RWPE1 (cell line): Measurements from ENCODE around the gene APOL2.

Experiments
- CTCF ChIA-PET: fragments of 350-600 bp; sonication (Branson Sonifier 250); formaldehyde crosslinking; extraction: SDS; loops from one replicate; lab custom pipeline; 2021; lab: Yijun Ruan, JAX
- POLR2A ChIA-PET: fragments of 400-600 bp; formaldehyde crosslinking; extraction: SDS; loops from one replicate; lab custom pipeline; 2020; ENCODE audit warnings: antibody characterized with exemption; ENCODE audit not compliant: low non-redundant PET; lab: Yijun Ruan, JAX
- DNase-seq: peaks from one replicate; pipeline ENCODE4 v3.0.0; 2012; ENCODE audit warnings: low spot score
- H3K27ac ChIP-seq: fragments of 450-650 bp; 2 replicates; pipeline ENCODE4 v1.5.1; 2017
- CTCF ChIP-seq: fragments of 450-650 bp; conservative IDR thresholded peaks from 2 replicates; pipeline ENCODE4 v1.5.1; 2017; ENCODE audit warnings: low read depth, mild to moderate bottlenecking

Gene APOL2, protein sequence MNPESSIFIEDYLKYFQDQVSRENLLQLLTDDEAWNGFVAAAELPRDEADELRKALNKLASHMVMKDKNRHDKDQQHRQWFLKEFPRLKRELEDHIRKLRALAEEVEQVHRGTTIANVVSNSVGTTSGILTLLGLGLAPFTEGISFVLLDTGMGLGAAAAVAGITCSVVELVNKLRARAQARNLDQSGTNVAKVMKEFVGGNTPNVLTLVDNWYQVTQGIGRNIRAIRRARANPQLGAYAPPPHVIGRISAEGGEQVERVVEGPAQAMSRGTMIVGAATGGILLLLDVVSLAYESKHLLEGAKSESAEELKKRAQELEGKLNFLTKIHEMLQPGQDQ

GRCh38 chr22:36239401-36240171, at the start of gene APOL2:
APOL2 (minus strand) TSS chr22:36239527; CDS start chr22:36233162, 6,365 bp downstream.
- peak within 1 kb of the TSS; percentile 89 for H3K27ac ChIP-seq
- DNase-seq: peak; percentile 86
- peak; percentile 79 for TF ChIP-seq CTCF
- ChIA-PET CTCF (interaction anchor here (0.5 to 1.2 kb wide), 4 partner anchors 13 to 77 kb away, joined by 3 to 4 read pairs (median 3); partner anchors contain the start of gene APOL1), POLR2A (no interaction called here)

DNA sequence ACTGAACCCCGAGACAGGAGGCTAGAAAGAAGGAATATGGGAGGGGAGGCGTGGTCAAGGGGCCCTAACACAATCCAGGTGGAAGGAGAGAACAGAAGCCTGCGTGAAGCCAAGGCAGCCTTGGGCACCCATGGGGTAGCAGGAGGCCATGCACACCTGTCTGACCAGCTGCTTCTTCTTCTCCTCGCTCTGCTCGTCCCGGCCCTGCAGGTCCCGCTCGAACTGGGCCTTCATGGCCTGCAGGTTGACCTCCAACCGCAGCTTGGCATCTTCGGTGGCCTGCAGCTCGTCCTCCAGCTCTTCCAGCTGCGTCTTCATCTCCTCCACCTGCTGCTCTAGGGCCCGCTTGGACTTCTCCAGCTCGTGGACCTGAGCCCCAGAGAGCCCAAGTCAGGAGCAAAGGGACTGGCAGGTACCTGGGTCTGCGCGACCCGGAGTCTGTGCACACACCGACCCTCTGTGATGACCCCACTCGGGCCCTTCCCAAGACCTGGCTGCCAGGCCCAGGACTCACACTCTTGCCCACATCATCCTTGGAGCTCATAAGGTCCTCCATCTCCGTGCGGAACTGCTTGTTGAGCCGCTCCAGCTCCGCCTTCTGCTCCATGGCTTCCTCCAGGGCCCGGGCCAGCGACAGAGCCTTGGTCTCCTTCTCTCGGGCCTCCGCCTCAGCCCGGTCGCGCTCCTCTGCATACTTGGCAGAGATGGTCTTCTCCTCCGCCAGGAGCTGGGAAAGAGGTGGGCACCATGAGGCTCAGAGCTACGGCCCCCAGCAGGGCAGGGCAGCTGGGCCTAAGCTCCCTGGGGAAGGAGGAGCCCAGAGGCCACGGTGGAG, 49.5 kb upstream of the APOL2 start:
- H3K27ac ChIP-seq: peak overlapping the region; percentile 46
- DNase-seq: no peak
- TF ChIP-seq CTCF: no peak
- ChIA-PET POLR2A (no interaction called here), CTCF (no interaction called here)

DNA sequence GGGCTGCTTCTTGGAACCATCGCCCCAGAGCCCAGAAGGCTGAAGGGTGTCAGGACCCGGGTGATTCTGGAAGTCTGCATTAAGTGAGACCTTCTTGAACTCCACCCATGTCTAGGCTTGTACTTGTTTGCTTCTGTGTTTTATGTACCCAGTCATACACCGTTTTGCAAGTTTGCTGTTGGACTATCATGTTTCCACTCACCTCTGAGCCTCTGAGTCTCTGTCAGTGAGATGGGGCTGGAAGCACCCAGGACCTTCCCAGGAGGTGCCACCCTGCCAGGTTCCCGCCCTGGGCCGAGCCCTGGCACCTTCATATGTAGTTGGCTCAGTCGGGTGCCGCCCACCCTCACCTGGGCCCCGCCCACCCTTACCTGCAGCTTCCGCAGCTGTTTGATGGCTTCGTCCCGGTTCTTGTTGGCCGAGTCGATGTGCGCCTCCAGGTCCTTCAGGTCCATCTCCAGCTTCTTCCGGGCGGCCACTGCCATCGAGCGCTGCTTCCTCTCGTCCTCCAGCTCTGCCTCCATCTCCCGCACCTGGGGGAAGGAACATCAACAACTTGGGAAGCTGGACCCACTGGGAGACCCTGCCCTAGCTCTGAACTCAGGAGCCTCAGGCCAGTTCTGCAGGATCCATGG, 48.7 kb upstream of the APOL2 start:
- ChIA-PET POLR2A (no interaction called here), CTCF (no interaction called here)
- no peak for DNase-seq
- H3K27ac ChIP-seq: peak overlapping the region; percentile 46
- no peak for TF ChIP-seq CTCF

- peak; percentile 88 for TF ChIP-seq CTCF
- H3K27ac ChIP-seq: peak overlapping the region; percentile 37
- CTCF ChIA-PET: interaction anchor here (0.5 to 1.2 kb wide), 8 partner anchors 8 to 751 kb away, joined by 3 to 6 read pairs (median 4); partner anchors contain the start of gene APOL1
- DNase-seq: peak; percentile 57
- POLR2A ChIA-PET: no interaction called here
Observed at GRCh38 chr22:36286096-36286957, 47.0 kb upstream of the APOL2 start.

DNA sequence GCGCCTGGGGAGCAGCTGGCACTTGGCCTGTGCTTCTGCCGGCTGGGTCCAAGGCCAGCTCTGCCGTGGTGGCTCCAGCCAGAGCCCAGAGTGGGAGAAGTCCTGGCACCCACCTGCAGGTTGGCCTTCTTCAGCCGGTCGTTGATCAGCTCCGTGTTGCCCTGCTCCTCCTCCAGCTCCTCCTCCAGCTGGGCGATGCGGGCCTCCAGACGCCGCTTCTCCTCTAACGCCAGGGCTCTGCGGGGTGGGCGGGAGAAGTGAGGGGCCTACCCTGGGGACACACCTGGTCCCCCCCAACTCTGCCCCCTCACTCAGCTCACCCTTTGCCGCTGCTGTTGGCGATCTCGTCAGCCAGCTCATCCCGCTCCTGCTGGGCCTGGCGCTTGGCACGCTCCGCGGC, 46.2 kb upstream of the APOL2 start:
- CTCF ChIA-PET: interaction anchor here (0.5 to 1.1 kb wide), 2 partner anchors 12 to 65 kb away, joined by 3 to 6 read pairs; no protein-coding TSS in a partner anchor
- DNase-seq: no peak
- H3K27ac ChIP-seq: peak overlapping the region; percentile 37
- POLR2A ChIA-PET: no interaction called here
- no peak for TF ChIP-seq CTCF
